GM18868 (cell line): ENCODE data around the gene PROS1.

Experiments used
- ATAC-seq: cut with Tn5 transposase; IDR thresholded peaks from one replicate; pipeline ENCODE4 v1.9.1; 2021; ENCODE audit warnings: mild to moderate bottlenecking, moderate library complexity; ENCODE audit not compliant: unreplicated experiment

The PROS1 gene

GRCh38 chr3:93973131-93974126 is at the start of gene PROS1:
TSS of gene PROS1 (minus strand) at chr3:93973896. CDS start at chr3:93973749, 147 bp downstream.
- peak; percentile 91 for ATAC-seq

GRCh38 chr3:94020293-94020692 is 46.6 kb upstream of the PROS1 start:
- ATAC-seq: no peak

- no peak for ATAC-seq
Measured at GRCh38 chr3:94019659-94020058, 46.0 kb upstream of the PROS1 start.

- no peak for ATAC-seq
Measured at GRCh38 chr3:94015025-94015424, 41.3 kb upstream of the PROS1 start.

- no peak for ATAC-seq
Measured at GRCh38 chr3:94012185-94012584, 38.5 kb upstream of the PROS1 start.

DNA sequence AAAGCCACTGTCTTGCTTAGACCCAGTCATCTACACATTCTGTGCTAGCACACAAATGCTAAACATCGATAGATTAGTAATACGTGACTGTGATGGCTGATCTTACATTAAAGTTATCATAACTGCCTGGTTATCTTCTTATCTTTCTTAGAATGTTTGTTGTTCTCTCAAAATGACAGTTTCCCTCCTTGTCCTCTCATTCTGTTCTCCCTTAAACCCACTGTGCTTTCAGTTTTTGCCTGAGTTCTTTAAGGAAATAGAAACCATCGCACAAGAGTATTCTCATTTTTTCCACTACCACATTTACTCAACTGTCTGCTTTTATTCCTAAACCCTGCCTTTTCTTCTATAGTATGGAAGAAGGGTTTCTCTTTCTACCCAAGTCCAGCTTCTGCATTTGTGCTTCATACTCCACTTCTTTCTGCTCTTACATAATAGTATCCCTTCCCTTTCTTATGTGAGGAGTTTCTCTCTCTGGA is 37.6 kb upstream of the PROS1 start:
- no peak for ATAC-seq

DNA sequence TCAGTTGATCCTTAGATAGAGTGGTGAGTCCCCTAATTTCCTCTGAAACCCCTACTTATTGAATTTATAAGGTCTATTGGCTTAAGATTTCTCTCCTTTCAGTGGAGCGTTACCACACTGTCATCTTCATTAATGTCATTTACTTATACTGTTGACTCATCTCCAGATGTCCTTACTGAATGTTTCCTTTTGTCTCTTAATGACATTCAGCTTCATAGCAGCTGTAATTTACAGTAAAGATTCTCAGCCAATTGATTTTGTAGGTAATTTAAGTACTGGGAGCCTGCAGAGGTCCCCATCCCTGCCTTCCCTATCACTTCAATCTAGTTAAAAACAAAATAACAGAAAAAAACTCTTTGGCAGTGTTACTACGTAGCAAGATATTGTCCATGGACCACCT is 35.9 kb upstream of the PROS1 start:
- no peak for ATAC-seq

GRCh38 chr3:94008253-94008652 is 34.6 kb upstream of the PROS1 start:
- no peak for ATAC-seq

- ATAC-seq: peak; percentile 93
Measured at GRCh38 chr3:94004301-94004910, 30.7 kb upstream of the PROS1 start.

DNA sequence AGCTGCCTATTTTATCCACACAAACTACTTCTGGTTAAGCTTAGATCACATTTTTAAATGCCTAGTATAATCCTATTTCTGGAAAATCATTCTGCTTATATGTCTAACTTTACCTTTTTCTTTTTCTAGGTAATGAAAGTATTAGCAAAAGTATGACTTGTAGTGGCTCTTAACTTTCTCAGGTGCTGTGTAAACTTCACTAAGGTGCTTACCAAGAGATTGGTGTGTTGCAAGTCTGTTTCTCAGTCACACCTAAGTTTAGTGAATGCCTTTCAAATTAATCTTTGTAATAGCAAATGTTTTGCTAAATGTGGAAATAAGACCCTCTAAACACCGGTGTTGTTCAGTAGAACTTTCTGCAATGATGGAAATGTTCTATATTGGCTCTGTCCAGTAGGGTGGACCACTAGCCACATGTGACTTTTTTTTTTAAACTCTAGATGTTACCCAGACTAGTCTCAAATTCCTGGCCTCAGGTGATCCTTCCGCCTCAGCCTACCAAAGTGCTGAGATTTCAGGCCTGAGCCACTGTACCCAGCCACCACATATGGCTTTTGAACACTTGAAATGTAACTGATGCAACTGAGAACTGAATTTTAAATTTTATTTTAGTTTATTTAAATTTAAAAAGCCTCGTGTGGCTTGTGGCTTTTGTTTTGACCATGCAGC is 28.3 kb upstream of the PROS1 start:
- ATAC-seq: no peak

GRCh38 chr3:94001191-94001590 is 27.5 kb upstream of the PROS1 start:
- no peak for ATAC-seq

DNA sequence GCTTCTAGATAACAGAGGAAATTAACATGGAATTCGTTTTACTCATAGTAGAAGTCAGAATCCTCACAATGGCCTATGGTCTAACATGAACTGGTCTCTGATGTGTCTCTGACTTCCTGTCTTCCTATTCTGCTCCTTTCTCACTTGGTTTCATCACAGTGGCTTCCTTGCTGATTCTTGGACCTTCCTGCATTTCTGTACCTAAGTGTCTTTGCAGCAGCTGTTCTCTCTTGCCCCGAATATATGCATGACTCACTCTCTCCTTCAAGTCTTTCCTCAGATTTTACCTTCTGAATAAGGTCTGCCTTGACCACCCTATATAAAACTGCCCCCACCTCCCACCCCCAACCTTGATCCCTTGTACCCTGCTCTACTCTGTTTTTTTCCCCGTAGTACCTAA is 20.4 kb upstream of the PROS1 start:
- ATAC-seq: no peak

DNA sequence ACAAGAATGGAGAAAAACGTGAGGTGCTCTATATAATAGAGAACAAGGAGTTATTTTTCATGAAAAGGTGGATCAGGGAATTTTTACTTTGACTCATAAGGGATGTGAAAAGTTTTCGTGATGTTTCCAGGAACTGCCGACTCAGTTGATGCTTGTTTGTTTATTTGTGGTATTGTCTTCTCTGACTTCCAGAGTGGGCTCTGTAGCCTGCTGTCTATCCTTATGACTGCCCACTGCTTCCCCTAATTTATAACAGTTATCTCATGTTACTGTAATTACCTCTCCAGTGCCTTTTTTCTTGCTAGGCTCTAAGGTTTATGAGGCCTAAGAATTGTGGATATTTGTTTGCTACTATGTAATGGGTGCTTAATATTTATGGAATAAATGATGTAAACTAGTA is 18.5 kb upstream of the PROS1 start:
- no peak for ATAC-seq

DNA sequence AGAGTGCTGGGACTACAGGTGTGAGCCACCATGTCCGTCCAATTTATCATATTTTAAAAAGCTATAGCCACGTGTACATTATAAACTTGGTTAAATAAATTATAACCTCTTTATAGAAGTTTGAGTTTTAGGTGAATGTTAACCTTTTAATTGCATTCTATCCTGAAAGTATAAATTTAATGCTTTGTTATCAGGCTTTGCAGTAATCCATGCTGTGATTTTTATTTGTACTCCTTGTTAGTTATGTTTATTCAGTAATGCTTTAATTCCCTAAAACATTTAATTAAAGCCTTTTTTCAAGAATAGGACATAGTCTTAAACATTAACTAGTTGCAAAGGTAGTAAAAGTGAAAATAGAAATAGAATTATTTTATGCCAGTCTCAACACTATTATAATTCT is 17.9 kb upstream of the PROS1 start:
- ATAC-seq: no peak

- ATAC-seq: no peak
Measured at GRCh38 chr3:93989241-93989640, 15.5 kb upstream of the PROS1 start.

- ATAC-seq: no peak
Measured at GRCh38 chr3:93988764-93989163, 15.1 kb upstream of the PROS1 start.

DNA sequence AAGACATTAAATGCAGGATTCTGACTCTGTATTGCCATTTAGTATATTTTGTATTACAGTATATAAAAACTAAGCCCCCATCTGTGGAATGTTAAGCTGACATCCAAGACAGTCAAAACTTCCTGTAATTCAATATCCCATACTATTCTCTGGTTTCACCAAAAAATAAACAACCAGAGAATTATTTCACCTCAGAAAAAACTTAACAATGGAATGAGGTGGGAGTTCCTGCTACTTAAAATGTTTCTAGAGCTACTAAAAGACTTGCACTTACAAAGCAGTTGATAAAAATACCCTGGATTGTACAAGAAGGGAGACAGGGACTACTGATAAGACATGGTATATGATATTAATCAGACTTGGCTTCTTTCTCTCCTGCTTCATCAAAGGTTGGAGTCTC is 14.6 kb upstream of the PROS1 start:
- no peak for ATAC-seq

GRCh38 chr3:93984618-93985017 is 10.9 kb upstream of the PROS1 start:
- no peak for ATAC-seq

- ATAC-seq: no peak
Measured at GRCh38 chr3:93983408-93983807, 9.7 kb upstream of the PROS1 start.

- ATAC-seq: no peak
Measured at GRCh38 chr3:93981649-93982048, 8.0 kb upstream of the PROS1 start.

GRCh38 chr3:93979850-93980676 is 6.4 kb upstream of the PROS1 start, which contains the start of gene ARL13B:
TSS of gene ARL13B (plus strand) at chr3:93980155. CDS start at chr3:93980424, 269 bp downstream.
- peak; percentile 99 for ATAC-seq
